GM21528 (cell line): ENCODE results near the gene PITX2.

Experiments used
- ATAC-seq: cut with Tn5 transposase; IDR thresholded peaks from one replicate; pipeline ENCODE4 v1.9.1; 2021; ENCODE audit warnings: mild to moderate bottlenecking, moderate library complexity; ENCODE audit not compliant: unreplicated experiment, low FRiP score

Gene PITX2

GRCh38 chr4:110624904-110625494 lies 2.1 kb upstream of the PITX2 start:
- ATAC-seq: no peak

GRCh38 chr4:110624398-110624780 lies 1.5 kb upstream of the PITX2 start:
- no peak for ATAC-seq

GRCh38 chr4:110623718-110624397 lies 981 bp upstream of the PITX2 start:
- ATAC-seq: no peak

- no peak for ATAC-seq
Measured at GRCh38 chr4:110621839-110622751, 782 bp downstream of the PITX2 start.

- no peak for ATAC-seq
Measured at GRCh38 chr4:110621328-110621812, 1.5 kb downstream of the PITX2 start.

GRCh38 chr4:110620691-110621327 lies 2.1 kb downstream of the PITX2 start:
- ATAC-seq: no peak

- no peak for ATAC-seq
Measured at GRCh38 chr4:110620322-110620690, 2.6 kb downstream of the PITX2 start.

GRCh38 chr4:110619463-110620247 lies 3.2 kb downstream of the PITX2 start:
- ATAC-seq: no peak

GRCh38 chr4:110618581-110619462 lies 4.1 kb downstream of the PITX2 start:
- ATAC-seq: no peak

- no peak for ATAC-seq
Measured at GRCh38 chr4:110617646-110618580, 5.0 kb downstream of the PITX2 start.

GRCh38 chr4:110617075-110617640 lies 5.7 kb downstream of the PITX2 start:
- ATAC-seq: no peak

GRCh38 chr4:110616238-110617074 lies 6.4 kb downstream of the PITX2 start:
- ATAC-seq: no peak

GRCh38 chr4:110615353-110616237 lies 7.3 kb downstream of the PITX2 start:
- ATAC-seq: no peak

GRCh38 chr4:110614976-110615352 lies 7.9 kb downstream of the PITX2 start:
- no peak for ATAC-seq

GRCh38 chr4:110614173-110614963 lies 8.5 kb downstream of the PITX2 start:
- ATAC-seq: no peak
